ENCODE results near the gene ARMC7. TPM values are rescaled to one million over a fixed set of nuclear protein-coding genes. Genes with fewer than 3 reads are reported as not detected.

Gene ARMC7
- total and polyA plus RNA-seq, 2 of the 4 experiments (the other 2 are of a cell fraction): 1.8 to 6.9 TPM

GRCh38 chr17:75063201-75063600 is 46.6 kb upstream of the ARMC7 start:
- H2BK120ac ChIP-seq (ENCODE audit: low read depth, low read length): no peak overlapping the region
- H3K23ac ChIP-seq (ENCODE audit: low read depth, low read length): no peak overlapping the region
- no TSS peak for BruUV-seq (replicated peaks)
- no peak overlapping the region for H2BK15ac ChIP-seq (ENCODE audit: low read depth, low read length)
- H2AK5ac ChIP-seq (ENCODE audit: low read depth, low read length): no peak overlapping the region
- in situ Hi-C loops (cut with MboI; ENCODE audit: low sequenced_read_pairs): loop anchor here (10.0 to 25.0 kb wide), 2 partner anchors 142 to 349 kb away; partner anchors contain the start of genes GRB2 and NUP85
- intact Hi-C loops (cut with micrococcal nuclease): loop anchor here (5.0 to 10.0 kb wide), 2 partner anchors 49 to 142 kb away; partner anchors contain the start of gene NUP85
- H4K91ac ChIP-seq (ENCODE audit: insufficient read depth, low read depth, low read length): no peak overlapping the region
- no peak overlapping the region for H2AFZ ChIP-seq (replicated peaks; ENCODE audit: low read length, poor library complexity)
- H4K20me1 ChIP-seq (ENCODE audit: insufficient read depth, low read length): no peaks in the 10 kb centered on the region
- peaks cover 3 to 5% of the 10 kb centered on the region in 2 experiments; a peak in 3 of 4 replicates for H3K79me1 ChIP-seq (ENCODE audit: low read depth in 1 of 2, low read length in 2 of 2)
- H2BK20ac ChIP-seq (ENCODE audit: low read depth, low read length): no peak overlapping the region
- H4K5ac ChIP-seq (ENCODE audit: low read depth, low read length): no peak overlapping the region
- no peak overlapping the region for H3K4me3 ChIP-seq (ENCODE audit: insufficient read depth, low read depth, low read length)
- H3K27me3 ChIP-seq (ENCODE audit: control insufficient read depth, insufficient read depth, low read length): no peaks in the 10 kb centered on the region
- dilution Hi-C loops (cut with HindIII; ENCODE audit: low sequenced_read_pairs, unreplicated experiment): no loop called here
- POLR2A ChIA-PET (ENCODE audit: unreplicated experiment): no interaction called here
- no peak overlapping the region for H3K4ac ChIP-seq (ENCODE audit: low read depth, low read length)
- peaks cover 46% of the 10 kb centered on the region for H3K36me3 ChIP-seq (ENCODE audit: control insufficient read depth, insufficient read depth, low read length)
- no peak overlapping the region for H2AK9ac ChIP-seq (replicated peaks; ENCODE audit: low read depth, low read length, poor library complexity)
- H3K27ac ChIP-seq (ENCODE audit: insufficient read depth, low read length): no peak overlapping the region
- CTCF ChIA-PET: interaction anchor here (1.1 kb wide), 1 partner anchor 42 kb away, joined by 3 read pairs; no protein-coding TSS in a partner anchor
- no peak overlapping the region for H3K4me2 ChIP-seq (ENCODE audit: low read depth, low read length)
- WGBS, 2 experiments (ENCODE audit: extremely low coverage in 2 of 2, insufficient read length in 1 of 2): 89% methylated on average over 4 of the region's 13 CpGs; no CpG with 5 or more reads in 1 of the 2 experiments
- H3K56ac ChIP-seq (ENCODE audit: extremely low read depth, insufficient read depth, low read length): no peak overlapping the region
- DNase-seq (no peak), ATAC-seq (ENCODE audit: low read depth) (no peak)
- H3K9ac ChIP-seq (ENCODE audit: low read depth, low read length): no peak overlapping the region
- no peak overlapping the region for H3K18ac ChIP-seq (ENCODE audit: low read depth, low read length)
- 0 out of 2 replicates have a peak, but pooled peaks cover 3% of the 10 kb centered on the region for H3K9me1 ChIP-seq (ENCODE audit: insufficient read depth, low read length)
- H3K14ac ChIP-seq (replicated peaks; ENCODE audit: low read depth, low read length): no peak overlapping the region
- H3K4me1 ChIP-seq (ENCODE audit: control insufficient read depth, insufficient read depth, low read length): peaks cover 6% of the 10 kb centered on the region; the same call in 1 of the 2 replicates
- no peaks in the 10 kb centered on the region for H3K9me3 ChIP-seq (ENCODE audit: control insufficient read depth, insufficient read depth, low read length)
- TF ChIP-seq MAZ (IDR thresholded peaks at IDR 0.05; ENCODE audit: borderline replicate concordance, low read depth, low read length) (no peak), NFE2L2 (IDR thresholded peaks at IDR 0.05; ENCODE audit: low read depth, low read length) (no peak), RCOR1 (IDR thresholded peaks at IDR 0.05; ENCODE audit: insufficient replicate concordance, low read length) (no peak), CHD1 (IDR thresholded peaks at IDR 0.05; ENCODE audit: low read depth, low read length) (no peak), MAFK (IDR thresholded peaks at IDR 0.05; ENCODE audit: low read depth, low read length) (no peak), POLR2A (IDR thresholded peaks at IDR 0.05; ENCODE audit: low read depth, low read length) (no peak), RAD21 (IDR thresholded peaks at IDR 0.05; ENCODE audit: low read length) (no peak)
- no peak overlapping the region for H2BK5ac ChIP-seq (ENCODE audit: low read depth, low read length, poor library complexity, severe bottlenecking)
- no peak overlapping the region for H4K8ac ChIP-seq (ENCODE audit: low read depth in 2 of 2, low read length in 2 of 2)
